ENCODE data around the gene SLC7A1. TPM values are rescaled to one million over a fixed set of nuclear protein-coding genes. Genes with fewer than 3 reads are reported as not detected.

Gene SLC7A1
- total and polyA plus RNA-seq, 2 experiments from 2014 or later: 6.0 to 13.6 TPM

- Histone ChIP-seq H3K36me3 (peaks cover 6% of the 10 kb centered on the region), H3K27me3 (no peaks in the 10 kb centered on the region), H3K4me3 (no peak overlapping the region), H3K4me1 (ENCODE audit: low read depth) (peaks cover 5% of the 10 kb centered on the region), H3K9me3 (ENCODE audit: low read depth) (no peaks in the 10 kb centered on the region), H3K27ac (no peak overlapping the region)
- TF ChIP-seq CTCF (IDR thresholded peaks at IDR 0.05; ENCODE audit: low read depth, low read length): no peak
- no peak for DNase-seq (ENCODE audit: low read depth in 1 of 2, low spot score in 1 of 2)
These were observed 93.0 kb downstream of the SLC7A1 start for GRCh38 chr13:29502391-29503008.

GRCh38 chr13:29501674-29502073, 93.8 kb downstream of the SLC7A1 start:
- Histone ChIP-seq H3K9me3 (ENCODE audit: low read depth) (no peaks in the 10 kb centered on the region), H3K36me3 (peaks cover 6% of the 10 kb centered on the region), H3K4me3 (no peak overlapping the region)

GRCh38 chr13:29500386-29500785, 95.1 kb downstream of the SLC7A1 start:
- no peaks in the 10 kb centered on the region for H3K9me3 ChIP-seq (ENCODE audit: low read depth)
- no peak for TF ChIP-seq CTCF (IDR thresholded peaks at IDR 0.05; ENCODE audit: low read depth, low read length)
- peaks cover 17% of the 10 kb centered on the region for H3K4me1 ChIP-seq (ENCODE audit: low read depth)
- no peaks in the 10 kb centered on the region for H3K27me3 ChIP-seq
- no peak overlapping the region for H3K4me3 ChIP-seq
- H3K36me3 ChIP-seq: peaks cover 6% of the 10 kb centered on the region
- no peak for DNase-seq (ENCODE audit: low read depth in 1 of 2, low spot score in 1 of 2)
- no peak overlapping the region for H3K27ac ChIP-seq

More at GRCh38 chr13:29501674-29502073, 93.8 kb downstream of the SLC7A1 start:
- TF ChIP-seq CTCF (IDR thresholded peaks at IDR 0.05; ENCODE audit: low read depth, low read length): no peak
- DNase-seq (ENCODE audit: low read depth in 1 of 2, low spot score in 1 of 2): no peak
- Histone ChIP-seq H3K4me1 (ENCODE audit: low read depth) (peaks cover 13% of the 10 kb centered on the region), H3K27ac (no peak overlapping the region), H3K27me3 (no peaks in the 10 kb centered on the region)

GRCh38 chr13:29499506-29500165, 95.9 kb downstream of the SLC7A1 start:
- H3K27me3 ChIP-seq: no peaks in the 10 kb centered on the region
- DNase-seq (ENCODE audit: low read depth in 1 of 2, low spot score in 1 of 2): no peak
- peaks cover 17% of the 10 kb centered on the region for H3K4me1 ChIP-seq (ENCODE audit: low read depth)
- H3K27ac ChIP-seq: no peak overlapping the region
- peaks cover 6% of the 10 kb centered on the region for H3K36me3 ChIP-seq
- no peaks in the 10 kb centered on the region for H3K9me3 ChIP-seq (ENCODE audit: low read depth)
- H3K4me3 ChIP-seq: no peak overlapping the region
- no peak for TF ChIP-seq CTCF (IDR thresholded peaks at IDR 0.05; ENCODE audit: low read depth, low read length)

- no peak for TF ChIP-seq CTCF (IDR thresholded peaks at IDR 0.05; ENCODE audit: low read depth, low read length)
- no peaks in the 10 kb centered on the region for H3K9me3 ChIP-seq (ENCODE audit: low read depth)
- H3K27me3 ChIP-seq: no peaks in the 10 kb centered on the region
- H3K4me3 ChIP-seq: no peak overlapping the region
- H3K36me3 ChIP-seq: peaks cover 6% of the 10 kb centered on the region
- no peak overlapping the region for H3K27ac ChIP-seq
- H3K4me1 ChIP-seq (ENCODE audit: low read depth): peaks cover 17% of the 10 kb centered on the region
- DNase-seq (ENCODE audit: low read depth in 1 of 2, low spot score in 1 of 2): no peak
These were observed 97.0 kb downstream of the SLC7A1 start for GRCh38 chr13:29498426-29499040.

All from cardiac muscle cell (in vitro differentiated cells and primary cell).